HepG2 (cell line): ENCODE data around the gene UMPS. TPM values are rescaled to one million over a fixed set of nuclear protein-coding genes. Genes with fewer than 3 reads are reported as not detected.

Experiments used
- ATAC-seq: fragments of 200-7000 bp; cut with Tn5 transposase; 3 replicates; pipeline ENCODE4 v1.9.1; 2020; ENCODE audit warnings: mild to moderate bottlenecking, moderate library complexity
- BruUV-seq: library from RNA; stranded (reverse); fragments of 400-500 nt; replicated peaks from 2 replicates; lab custom pipeline; 2021; lab: Mats Ljungman, UMichigan
- CTCF ChIA-PET: fragments of 300-600 bp; formaldehyde crosslinking; extraction: SDS; loops from one replicate; lab custom pipeline; 2021; ENCODE audit warnings: low total read pairs, inconsistent platforms, low intra/inter-chr PET ratio; lab: Yijun Ruan, JAX
- POLR2A ChIA-PET: fragments of 350-600 bp; sonication (Branson Sonifier 250); formaldehyde crosslinking; loops from one replicate; lab custom pipeline; 2020; ENCODE audit warnings: antibody characterized with exemption, inconsistent platforms; lab: Yijun Ruan, JAX
- DNase-seq: peaks from one replicate; pipeline ENCODE4 v3.0.0-alpha.2; 2015; ENCODE audit warnings: low spot score
- FAIRE-seq: peaks from 3 replicates; lab custom pipeline; 2011; peaks lifted over from hg19 to GRCh38; lab: Jason Lieb, UNC
- H2AFZ ChIP-seq: one replicate; pipeline ENCODE4 v1.6.1; 2011; ENCODE audit warnings: low read length, inconsistent platforms
- H3K27ac ChIP-seq: fragments of 300-600 bp; 3 replicates; pipeline ENCODE4 v1.8.0; 2011; ENCODE audit warnings: mixed run types, mild to moderate bottlenecking, mixed read lengths, low read length, inconsistent platforms; ENCODE audit not compliant: insufficient read depth; ENCODE audit errors: extremely low read length
- H3K27me3 ChIP-seq, 2 experiments: fragments of 200-600 bp in 1 of 2; 2 replicates in 1 of 2; 3 replicates in 1 of 2; pipeline versions ENCODE4 v1.6.0 to v1.8.0; 2011; ENCODE audit warnings: low read length in 2 of 2, mild to moderate bottlenecking in 2 of 2, moderate library complexity in 2 of 2, inconsistent platforms in 1 of 2; ENCODE audit not compliant: insufficient read depth in 2 of 2, control insufficient read depth in 1 of 2
- H3K36me3 ChIP-seq, 2 experiments: fragments of 200-600 bp in 1 of 2; replicated peaks in 1 of 2; 2 replicates in 1 of 2; 3 replicates in 1 of 2; pipeline versions ENCODE4 v1.5.1 to v1.8.0; 2011; ENCODE audit warnings: low read length in 2 of 2, inconsistent platforms in 1 of 2; ENCODE audit not compliant: insufficient read depth in 2 of 2, control insufficient read depth in 1 of 2
- H3K4me1 ChIP-seq: 2 replicates; pipeline ENCODE4 v1.5.1; 2012; ENCODE audit warnings: low read length, inconsistent platforms; ENCODE audit not compliant: insufficient read depth
- H3K4me2 ChIP-seq: 2 replicates; pipeline ENCODE4 v1.6.0; 2011; ENCODE audit warnings: low read depth, low read length, inconsistent platforms
- H3K4me3 ChIP-seq, 3 experiments: fragments of 200-600 bp in 1 of 3; sonication (generic), shearing (Covaris generic) in 1 of 3; replicated peaks in 1 of 3; 2 replicates each; pipeline ENCODE4 v1.5.1; 2011 to 2016; ENCODE audit warnings: low read length in 3 of 3, inconsistent platforms in 2 of 3, low read depth in 2 of 3, mild to moderate bottlenecking in 2 of 3, control low read depth in 1 of 3, mixed read lengths in 1 of 3; ENCODE audit not compliant: insufficient read depth in 1 of 3
- H3K79me2 ChIP-seq: one replicate; pipeline ENCODE4 v1.6.1; 2011; ENCODE audit warnings: low read length, inconsistent platforms; ENCODE audit not compliant: insufficient read depth
- H3K9ac ChIP-seq: 2 replicates; pipeline ENCODE4 v1.6.0; 2011; ENCODE audit warnings: mild to moderate bottlenecking, low read depth, low read length, inconsistent platforms; ENCODE audit not compliant: insufficient read depth
- H3K9me3 ChIP-seq: 2 replicates; pipeline ENCODE4 v1.5.1; 2012; ENCODE audit warnings: mild to moderate bottlenecking, low read length
- H4K20me1 ChIP-seq: 2 replicates; pipeline ENCODE4 v1.6.0; 2011; ENCODE audit warnings: inconsistent platforms, mild to moderate bottlenecking, low read length, moderate library complexity; ENCODE audit not compliant: insufficient read depth
- EP300 ChIP-seq, 3 experiments: sonication (generic) in 1 of 3; formaldehyde crosslinking in 1 of 3; IDR thresholded peaks; 2 replicates each; pipeline versions ENCODE4 v1.5.1 to v1.6.1; 2011 to 2020; ENCODE audit warnings: low read depth in 2 of 3, low read length in 2 of 3, borderline replicate concordance in 1 of 3, improper control_type of control experiment in 1 of 3, mild to moderate bottlenecking in 1 of 3, missing genetic modification reagents in 1 of 3, moderate library complexity in 1 of 3
- FOSL1 ChIP-seq: sonication (generic); formaldehyde crosslinking; IDR thresholded peaks from 2 replicates; pipeline ENCODE4 v1.9.0; 2021; ENCODE audit warnings: missing genetic modification reagents, borderline replicate concordance
- MBNL3 ChIP-seq: fragments of 250-450 bp; sonication (Bioruptor Pico); conservative IDR thresholded peaks from 2 replicates; pipeline ENCODE4 v1.8.0; 2022; ENCODE audit warnings: mild to moderate bottlenecking, inconsistent platforms
- POLR2A ChIP-seq, 2 experiments: IDR thresholded peaks; 2 replicates each; pipeline ENCODE4 v1.6.1; 2011; ENCODE audit warnings: low read depth in 2 of 2, low read length in 2 of 2, mild to moderate bottlenecking in 1 of 2, moderate library complexity in 1 of 2; ENCODE audit not compliant: insufficient read depth in 1 of 2
- SNAPC4 ChIP-seq: sonication (generic); formaldehyde crosslinking; IDR thresholded peaks from 2 replicates; pipeline ENCODE4 v1.4.0; 2020; ENCODE audit warnings: mild to moderate bottlenecking, missing genetic modification reagents
- SRY ChIP-seq: sonication (generic); formaldehyde crosslinking; IDR thresholded peaks from 2 replicates; pipeline ENCODE4 v1.8.0; 2022; ENCODE audit warnings: mild to moderate bottlenecking, missing genetic modification reagents
- TBX2 ChIP-seq: sonication (generic); formaldehyde crosslinking; IDR thresholded peaks from 2 replicates; pipeline ENCODE4 v1.5.0; 2020; ENCODE audit warnings: missing genetic modification reagents, mild to moderate bottlenecking, borderline replicate concordance
- TGIF2 ChIP-seq: IDR thresholded peaks from 2 replicates; pipeline ENCODE4 v1.6.1; 2016; ENCODE audit warnings: control low read depth, missing compliant biosample characterization
- THYN1 ChIP-seq: sonication (generic); formaldehyde crosslinking; IDR thresholded peaks from 2 replicates; pipeline ENCODE4 v1.8.1; 2023; ENCODE audit warnings: low read depth, mild to moderate bottlenecking, moderate library complexity, missing genetic modification reagents, borderline replicate concordance
- ZBTB42 ChIP-seq: sonication (generic); formaldehyde crosslinking; IDR thresholded peaks from 2 replicates; pipeline ENCODE4 v1.5.0; 2020; ENCODE audit warnings: mild to moderate bottlenecking, missing genetic modification reagents
- ZMYM3 ChIP-seq: sonication (generic); formaldehyde crosslinking; IDR thresholded peaks from 2 replicates; pipeline ENCODE4 v1.5.1; 2020; ENCODE audit warnings: mild to moderate bottlenecking, missing genetic modification reagents
- ZNF224 ChIP-seq: sonication (generic); formaldehyde crosslinking; IDR thresholded peaks from 2 replicates; pipeline ENCODE4 v1.5.0; 2020; ENCODE audit warnings: mild to moderate bottlenecking, missing genetic modification reagents
- ZNF264 ChIP-seq: sonication (generic); formaldehyde crosslinking; IDR thresholded peaks from 2 replicates; pipeline ENCODE4 v1.4.0; 2020; ENCODE audit warnings: missing genetic modification reagents
- ZNF710 ChIP-seq: sonication (generic); formaldehyde crosslinking; IDR thresholded peaks from 2 replicates; pipeline ENCODE4 v1.5.0; 2020; ENCODE audit warnings: mild to moderate bottlenecking, missing genetic modification reagents, borderline replicate concordance
- ZSCAN29 ChIP-seq: sonication (generic); formaldehyde crosslinking; conservative IDR thresholded peaks from 2 replicates; pipeline ENCODE4 v1.4.0; 2020; ENCODE audit warnings: mild to moderate bottlenecking, missing genetic modification reagents
- WGBS: methylation state at CpG from one replicate; pipeline ENCODE4 v1.1.6; 2017; ENCODE audit warnings: low lambda C conversion rate; 5-methylcytosine and 5-hydroxymethylcytosine counted together
- in situ Hi-C: cut with HindIII; loops from 2 replicates; pipeline ENCODE4 v1.10.0; 2017; ENCODE audit warnings: low pct_unique_long_range_greater_than_20kb; ENCODE audit not compliant: extremely low pct_ligation_motif_present
- intact Hi-C: fragments of 100-400 bp; cut with micrococcal nuclease; formaldehyde crosslinking; loops from one replicate; pipeline ENCODE4 v1.10.0; 2022; ENCODE audit not compliant: unreplicated experiment
- polyA plus RNA-seq, 8 experiments: library from polyadenylated mRNA; depleted of rRNA in 3 of 8; stranded (reverse) in 7 of 8; unstranded in 1 of 8; fragments of >200 nt; fragmentation: Illumina TruSeq in 4 of 8; extraction: Trizol in 4 of 8; gene quantifications; 2 replicates each; pipeline versions ENCODE4 v1.2.1 to v1.2.3, GENCODE V29; 2011 to 2016; ENCODE audit warnings: low read depth in 4 of 8, missing spikeins in 1 of 8, mixed read lengths in 1 of 8; ENCODE audit not compliant: insufficient read depth in 1 of 8
- total RNA-seq, 5 experiments: library from RNA; depleted of rRNA; stranded (reverse); fragments of >200 nt; fragmentation: Illumina TruSeq; extraction: Trizol; gene quantifications; 2 replicates each; pipeline ENCODE4 v1.2.3, GENCODE V29; 2016; ENCODE audit warnings: low read depth in 1 of 5
- TF ChIP-seq, protein P1 (sequence below): sonication (generic); formaldehyde crosslinking; IDR thresholded peaks from 2 replicates; pipeline ENCODE4 v1.4.0; 2020; ENCODE audit warnings: low read depth, mild to moderate bottlenecking, missing genetic modification reagents

Gene UMPS
- total and polyA plus RNA-seq, 2 of the 13 experiments (the other 11 are each of a cell fraction or from before 2014, with no cell fraction given) = 52.7 to 74.2 TPM

DNA sequence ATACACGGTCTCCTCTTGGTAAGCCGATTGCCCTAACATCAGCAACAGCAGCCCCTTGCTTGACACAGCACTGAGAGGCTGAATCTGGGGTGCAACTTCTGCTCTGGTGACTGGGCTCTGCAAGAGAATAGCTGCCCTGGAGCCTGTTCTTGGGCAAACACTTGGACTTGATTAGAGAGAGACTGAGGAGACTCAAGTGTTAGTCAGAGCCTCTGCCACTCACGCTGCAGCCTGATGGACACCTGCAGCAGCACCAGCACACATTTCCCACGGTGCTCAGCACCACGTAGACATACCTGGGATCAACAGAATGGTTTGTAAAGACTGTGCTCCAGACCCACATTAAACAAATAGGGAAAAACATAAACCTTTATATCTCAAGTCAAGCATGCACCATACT lies 35.8 kb upstream of the UMPS start:
- CTCF ChIA-PET = no interaction called here

More for the DNA sequence above, 35.8 kb upstream of the UMPS start:
- in situ Hi-C loops = loop anchor here (5.0 to 25.0 kb wide), 2 partner anchors 38 to 332 kb away; partner anchors contain the start of gene UMPS
- H3K4me2 ChIP-seq = no peak overlapping the region
- no peaks in the 10 kb centered on the region for H3K9me3 ChIP-seq
- intact Hi-C loops = no loop called here
- DNase-seq = no peak
- no peak overlapping the region for H3K9ac ChIP-seq
- no peak overlapping the region for H3K27ac ChIP-seq
- H3K4me1 ChIP-seq = peaks cover 68% of the 10 kb centered on the region
- peaks cover 0 to 1% of the 10 kb centered on the region in 2 experiments; a peak in 2 of 5 replicates for H3K36me3 ChIP-seq
- H3K79me2 ChIP-seq = peaks cover 2% of the 10 kb centered on the region
- H3K27me3 ChIP-seq = no peaks in the 10 kb centered on the region
- TF ChIP-seq ZNF710 (no peak), ZNF264 (CRISPR knock-in tag) (no peak), MBNL3 (no peak), EP300 (IDR thresholded peaks at IDR 0.05; ENCODE audit: low read depth in 2 of 2, low read length in 2 of 2) (no peak), EP300 (CRISPR knock-in tag; IDR thresholded peaks at IDR 0.05; ENCODE audit: borderline replicate concordance) (no peak), ZNF224 (no peak), ZBTB42 (no peak), FOSL1 (CRISPR knock-in tag) (no peak), SNAPC4 (CRISPR knock-in tag) (no peak), TGIF2 (CRISPR knock-in tag) (no peak), SRY (CRISPR knock-in tag) (no peak), TBX2 (no peak), THYN1 (CRISPR knock-in tag) (no peak), ZSCAN29 (CRISPR knock-in tag) (no peak), ZMYM3 (no peak), POLR2A (IDR thresholded peaks at IDR 0.05; ENCODE audit: insufficient read depth in 1 of 2, low read depth in 2 of 2, low read length in 2 of 2) (no peak)
- TF ChIP-seq, protein P1, sequence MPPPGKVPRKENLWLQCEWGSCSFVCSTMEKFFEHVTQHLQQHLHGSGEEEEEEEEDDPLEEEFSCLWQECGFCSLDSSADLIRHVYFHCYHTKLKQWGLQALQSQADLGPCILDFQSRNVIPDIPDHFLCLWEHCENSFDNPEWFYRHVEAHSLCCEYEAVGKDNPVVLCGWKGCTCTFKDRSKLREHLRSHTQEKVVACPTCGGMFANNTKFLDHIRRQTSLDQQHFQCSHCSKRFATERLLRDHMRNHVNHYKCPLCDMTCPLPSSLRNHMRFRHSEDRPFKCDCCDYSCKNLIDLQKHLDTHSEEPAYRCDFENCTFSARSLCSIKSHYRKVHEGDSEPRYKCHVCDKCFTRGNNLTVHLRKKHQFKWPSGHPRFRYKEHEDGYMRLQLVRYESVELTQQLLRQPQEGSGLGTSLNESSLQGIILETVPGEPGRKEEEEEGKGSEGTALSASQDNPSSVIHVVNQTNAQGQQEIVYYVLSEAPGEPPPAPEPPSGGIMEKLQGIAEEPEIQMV (CRISPR knock-in tag) = no peak
- TF ChIP-seq, all 625 proteins: peak for 0
- H3K4me3 ChIP-seq = no peak overlapping the region
- H2AFZ ChIP-seq = no peak overlapping the region
- 94% methylated on average over 2 of the region's 5 CpGs for WGBS
- H4K20me1 ChIP-seq = no peaks in the 10 kb centered on the region
- ATAC-seq = no peak
- no peak for FAIRE-seq
- no TSS peak for BruUV-seq
- POLR2A ChIA-PET = no interaction called here
